Suprapubic skin (tissue), 4 donors: Measurements from ENCODE around the gene PSIP1.

Experiments used
- CTCF ChIP-seq, 2 donors: fragments of 200-600 bp in 1 of 2; fragments of 450-650 bp in 1 of 2; sonication (generic) in 1 of 2; IDR thresholded peaks; one replicate each; pipeline ENCODE4 v1.5.1; 2016 to 2019; ENCODE audit warnings: antibody characterized with exemption in 2 of 2, mild to moderate bottlenecking in 1 of 2, moderate library complexity in 1 of 2
- EP300 ChIP-seq: sonication (generic); formaldehyde crosslinking; IDR thresholded peaks from one replicate; pipeline ENCODE4 v1.6.1; 2017; ENCODE audit warnings: antibody characterized with exemption
- POLR2AphosphoS5 ChIP-seq, 3 donors: sonication (generic); formaldehyde crosslinking; IDR thresholded peaks; one replicate each; pipeline ENCODE4 v1.6.1; 2017; ENCODE audit warnings: antibody characterized with exemption in 3 of 3

DNA sequence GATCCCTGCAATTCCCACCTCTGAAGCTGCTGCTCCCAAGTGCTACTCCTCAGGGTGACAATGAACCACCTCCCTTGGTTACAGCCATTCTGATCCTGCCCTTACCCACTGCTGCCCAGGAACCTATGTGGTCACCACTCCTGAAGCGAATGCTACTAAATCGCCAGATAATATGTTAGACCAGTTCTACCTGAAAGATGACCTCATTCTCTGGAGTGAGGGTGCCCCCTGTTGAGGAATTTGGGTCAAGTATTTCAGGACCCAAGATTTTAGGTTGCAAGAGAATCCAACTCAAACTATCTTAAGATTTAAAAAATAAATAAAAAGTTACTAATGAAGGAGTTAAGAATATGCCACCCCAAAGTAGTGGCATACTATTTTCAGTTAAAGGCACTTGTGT is 93.9 kb downstream of the PSIP1 start:
- TF ChIP-seq POLR2AphosphoS5 (IDR thresholded peaks at IDR 0.05) (no peak), CTCF (IDR thresholded peaks at IDR 0.05) (no peak), EP300 (no peak)
